HFFc6 (cell line): ENCODE measurements around the gene AHCTF1. TPM values are rescaled to one million over a fixed set of nuclear protein-coding genes. Genes with fewer than 3 reads are reported as not detected.

Experiments
- DNase-seq: peaks from one replicate; pipeline ENCODE4 v3.0.0-alpha.2; 2018
- H3K27ac Mint-ChIP-seq: 2 replicates; pipeline ENCODE4 v1.8.0; 2020; ENCODE audit warnings: mild to moderate bottlenecking, mixed read lengths
- H3K27me3 Mint-ChIP-seq: 2 replicates; pipeline ENCODE4 v1.8.0; 2021; ENCODE audit warnings: mild to moderate bottlenecking, moderate library complexity, mixed read lengths; ENCODE audit not compliant: insufficient read depth
- H3K36me3 Mint-ChIP-seq: 2 replicates; pipeline ENCODE4 v1.8.0; 2021; ENCODE audit warnings: low read depth, mixed read lengths
- H3K4me1 Mint-ChIP-seq: 2 replicates; pipeline ENCODE4 v1.8.0; 2020; ENCODE audit warnings: low read depth, mixed read lengths
- H3K4me3 Mint-ChIP-seq: 2 replicates; pipeline ENCODE4 v1.8.0; 2020; ENCODE audit warnings: mild to moderate bottlenecking, moderate library complexity, mixed read lengths
- H3K9me3 Mint-ChIP-seq: 2 replicates; pipeline ENCODE4 v1.8.0; 2020; ENCODE audit warnings: mild to moderate bottlenecking, mixed read lengths
- CTCF ChIP-seq: fragments of 200-600 bp; sonication (generic); IDR thresholded peaks from 2 replicates; pipeline ENCODE4 v1.5.0; 2021; ENCODE audit warnings: antibody characterized with exemption, mild to moderate bottlenecking
- total RNA-seq, 6 experiments: library from RNA; stranded (reverse); fragmentation: NEBNext Ultra II Directional; extraction: Animal tissue kit (Norgen Biotek cat#: 25700); gene quantifications; 2 replicates in 1 of 6; 3 replicates in 5 of 6; pipeline ENCODE4 v1.2.3, GENCODE V29; 2021

The AHCTF1 gene
- total RNA-seq, 6 experiments from 2014 or later, result 28.2 to 32.8 (median 30.6) TPM

GRCh38 chr1:246930830-246931548 lies 759 bp downstream of the AHCTF1 start:
- peaks cover 40% of the 10 kb centered on the region for H3K36me3 Mint-ChIP-seq
- H3K27me3 Mint-ChIP-seq, result no peaks in the 10 kb centered on the region
- peaks cover 16% of the 10 kb centered on the region for H3K4me1 Mint-ChIP-seq
- DNase-seq, result peak; percentile 53
- peak overlapping the region; percentile 96 for H3K4me3 Mint-ChIP-seq
- no peak; the same call in none of the 2 replicates for TF ChIP-seq CTCF
- peak overlapping the region; percentile 88 for H3K27ac Mint-ChIP-seq
- peaks cover 3% of the 10 kb centered on the region; the same call in 1 of the 2 replicates for H3K9me3 Mint-ChIP-seq

- Mint-ChIP-seq H3K36me3 (peaks cover 47% of the 10 kb centered on the region), H3K4me3 (no peak overlapping the region), H3K27ac (no peak overlapping the region), H3K4me1 (peaks cover 22% of the 10 kb centered on the region), H3K27me3 (no peaks in the 10 kb centered on the region), H3K9me3 (peaks cover 4% of the 10 kb centered on the region; the same call in 1 of the 2 replicates)
- TF ChIP-seq CTCF, result no peak
- no peak for DNase-seq
Measured at GRCh38 chr1:246925997-246926626, 5.6 kb downstream of the AHCTF1 start.

DNA sequence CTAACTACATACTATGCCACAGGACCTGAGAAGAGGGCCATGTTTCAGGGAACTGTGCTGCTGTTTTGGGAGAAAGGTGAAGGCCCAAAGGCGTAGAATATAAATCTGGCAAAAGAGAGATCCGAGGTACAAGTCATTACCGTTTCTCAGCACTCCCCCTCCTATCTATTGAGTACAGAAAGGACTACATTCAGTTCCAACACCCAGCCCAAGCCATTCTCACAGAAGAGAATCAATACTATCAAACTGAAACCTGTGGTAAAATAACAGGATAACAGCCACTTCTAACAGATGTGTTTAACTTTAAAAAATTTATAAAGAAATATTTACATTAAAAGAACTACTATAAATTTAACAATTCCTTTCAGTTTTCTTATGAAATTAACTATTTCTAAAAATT lies 7.8 kb downstream of the AHCTF1 start:
- Mint-ChIP-seq H3K27ac (no peak overlapping the region), H3K4me3 (no peak overlapping the region), H3K36me3 (peaks cover 31% of the 10 kb centered on the region), H3K4me1 (peaks cover 6% of the 10 kb centered on the region; the same call in 1 of the 2 replicates), H3K9me3 (peaks cover 4% of the 10 kb centered on the region; the same call in 1 of the 2 replicates), H3K27me3 (no peaks in the 10 kb centered on the region)
- DNase-seq, result no peak
- TF ChIP-seq CTCF, result no peak

DNA sequence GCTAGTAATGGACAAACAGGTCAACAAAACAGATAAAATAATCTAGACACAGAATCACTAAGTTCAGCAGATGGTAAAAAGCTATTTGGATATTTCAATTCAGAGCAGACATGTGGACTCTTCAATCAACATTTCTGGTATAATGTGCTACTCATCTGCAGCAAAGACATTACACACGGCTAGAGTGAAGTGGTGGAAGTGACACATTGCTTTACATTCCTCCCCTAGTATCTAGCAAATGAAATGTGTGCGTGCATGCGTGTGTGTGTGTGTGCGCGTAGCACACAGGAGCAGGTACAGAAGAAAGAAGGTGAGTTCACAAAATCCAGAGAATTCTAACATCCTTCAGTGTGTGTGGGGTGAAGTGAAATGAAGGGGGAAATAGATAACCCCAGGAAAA lies 8.3 kb downstream of the AHCTF1 start:
- Mint-ChIP-seq H3K27ac (no peak overlapping the region), H3K9me3 (peaks cover 4% of the 10 kb centered on the region; the same call in 1 of the 2 replicates), H3K27me3 (no peaks in the 10 kb centered on the region), H3K4me3 (no peak overlapping the region), H3K36me3 (peaks cover 26% of the 10 kb centered on the region), H3K4me1 (peaks cover 6% of the 10 kb centered on the region; the same call in 1 of the 2 replicates)
- no peak for DNase-seq
- no peak for TF ChIP-seq CTCF

GRCh38 chr1:246921481-246921880 lies 10.3 kb downstream of the AHCTF1 start:
- no peak for DNase-seq
- no peak overlapping the region for H3K4me3 Mint-ChIP-seq
- no peaks in the 10 kb centered on the region for H3K27me3 Mint-ChIP-seq
- TF ChIP-seq CTCF, result no peak
- H3K27ac Mint-ChIP-seq, result no peak overlapping the region; the same call in 1 of the 2 replicates
- peaks cover 21% of the 10 kb centered on the region for H3K36me3 Mint-ChIP-seq
- peaks cover 6% of the 10 kb centered on the region; the same call in 1 of the 2 replicates for H3K4me1 Mint-ChIP-seq
- H3K9me3 Mint-ChIP-seq, result peaks cover 4% of the 10 kb centered on the region; the same call in 1 of the 2 replicates
